D721Med (cell line): ENCODE results near the gene DGCR6.
"Not testable (repeated sequence)": the region's sequence is repeated elsewhere in the genome, so short reads cannot be mapped to it uniquely, and the experiment has no call there.

ENCODE experiments used
- DNase-seq: peaks from one replicate; pipeline ENCODE4 v3.0.0; 2011; ENCODE audit warnings: low spot score; ENCODE audit not compliant: insufficient read length
- FAIRE-seq: peaks from 2 replicates; lab custom pipeline; 2011; peaks lifted over from hg19 to GRCh38; lab: Jason Lieb, UNC
- TF ChIP-seq, protein P1 (sequence below): IDR thresholded peaks from 2 replicates; pipeline ENCODE4 v1.5.1; 2012; ENCODE audit warnings: mild to moderate bottlenecking, control low read depth; ENCODE audit not compliant: insufficient read depth; ENCODE audit errors: missing control alignments

Gene DGCR6

DNA sequence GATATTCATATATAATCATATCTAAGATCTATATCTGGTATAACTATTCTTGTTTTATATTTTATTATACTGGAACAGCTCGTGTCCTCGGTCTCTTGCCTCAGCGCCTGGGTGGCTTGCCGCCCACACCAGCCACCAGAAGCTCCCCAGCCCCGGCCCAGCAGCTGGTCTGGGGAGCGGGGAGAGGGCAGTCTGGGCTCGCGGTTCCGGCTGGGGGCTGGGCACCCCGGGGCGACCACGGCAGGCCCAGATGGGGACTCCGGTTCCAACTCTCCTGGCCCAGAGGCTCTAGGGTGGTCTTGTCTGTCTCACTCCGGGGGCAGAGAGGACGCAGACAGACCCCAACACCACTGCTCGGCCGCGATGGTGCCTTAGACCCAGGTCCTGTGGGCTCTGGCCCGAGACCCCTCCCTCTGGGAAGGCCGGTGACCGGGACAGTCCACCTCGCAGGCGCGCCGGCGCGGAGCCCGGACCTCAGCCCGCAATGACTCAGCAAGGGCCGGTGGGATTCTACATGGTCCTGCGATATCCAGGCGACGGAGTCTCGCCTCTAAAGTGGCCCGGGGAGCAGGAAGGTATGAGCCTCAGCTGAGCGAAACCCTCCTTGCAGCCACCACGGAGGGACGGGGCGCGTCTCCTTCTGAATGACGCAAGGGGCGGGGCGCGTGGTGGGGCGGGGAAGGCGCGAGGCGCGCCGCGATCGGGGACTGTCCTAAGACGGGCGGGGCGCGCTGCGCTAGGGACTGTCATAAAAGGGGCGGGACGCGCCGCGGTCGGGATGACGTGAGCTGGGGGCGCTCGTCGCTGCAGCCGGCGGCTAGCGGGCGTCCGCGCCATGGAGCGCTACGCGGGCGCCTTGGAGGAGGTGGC lies at the start of gene DGCR6:
TSS of gene DGCR6 (plus strand) at position 781 of the 870 bp plus-strand sequence. CDS start at position 836, 55 bp downstream.
- DNase-seq (no peak), FAIRE-seq (no peak)
- TF ChIP-seq, protein P1, sequence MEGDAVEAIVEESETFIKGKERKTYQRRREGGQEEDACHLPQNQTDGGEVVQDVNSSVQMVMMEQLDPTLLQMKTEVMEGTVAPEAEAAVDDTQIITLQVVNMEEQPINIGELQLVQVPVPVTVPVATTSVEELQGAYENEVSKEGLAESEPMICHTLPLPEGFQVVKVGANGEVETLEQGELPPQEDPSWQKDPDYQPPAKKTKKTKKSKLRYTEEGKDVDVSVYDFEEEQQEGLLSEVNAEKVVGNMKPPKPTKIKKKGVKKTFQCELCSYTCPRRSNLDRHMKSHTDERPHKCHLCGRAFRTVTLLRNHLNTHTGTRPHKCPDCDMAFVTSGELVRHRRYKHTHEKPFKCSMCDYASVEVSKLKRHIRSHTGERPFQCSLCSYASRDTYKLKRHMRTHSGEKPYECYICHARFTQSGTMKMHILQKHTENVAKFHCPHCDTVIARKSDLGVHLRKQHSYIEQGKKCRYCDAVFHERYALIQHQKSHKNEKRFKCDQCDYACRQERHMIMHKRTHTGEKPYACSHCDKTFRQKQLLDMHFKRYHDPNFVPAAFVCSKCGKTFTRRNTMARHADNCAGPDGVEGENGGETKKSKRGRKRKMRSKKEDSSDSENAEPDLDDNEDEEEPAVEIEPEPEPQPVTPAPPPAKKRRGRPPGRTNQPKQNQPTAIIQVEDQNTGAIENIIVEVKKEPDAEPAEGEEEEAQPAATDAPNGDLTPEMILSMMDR = no peak

DNA sequence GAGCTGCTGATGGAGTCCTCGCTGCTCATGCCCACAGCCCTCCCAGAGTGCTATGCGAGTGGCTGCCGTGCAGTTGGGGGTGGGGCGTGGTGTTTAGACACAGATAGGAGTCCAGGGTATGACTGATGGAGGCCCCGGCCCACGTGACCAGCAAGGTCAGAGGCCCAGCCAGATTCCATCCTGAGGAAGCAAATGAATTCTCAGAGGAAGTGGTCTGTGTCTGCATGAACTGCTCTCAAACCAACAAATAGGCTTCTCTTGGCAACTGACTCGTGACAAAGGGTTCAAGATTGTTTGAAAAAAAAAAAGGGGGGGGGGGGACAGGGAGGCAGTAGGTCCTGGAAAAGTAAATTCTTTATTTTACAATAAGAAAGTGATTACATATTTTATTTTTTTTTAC lies 46.8 kb upstream of the DGCR6 start:
- FAIRE-seq, DNase-seq: not testable (repeated sequence)

DNA sequence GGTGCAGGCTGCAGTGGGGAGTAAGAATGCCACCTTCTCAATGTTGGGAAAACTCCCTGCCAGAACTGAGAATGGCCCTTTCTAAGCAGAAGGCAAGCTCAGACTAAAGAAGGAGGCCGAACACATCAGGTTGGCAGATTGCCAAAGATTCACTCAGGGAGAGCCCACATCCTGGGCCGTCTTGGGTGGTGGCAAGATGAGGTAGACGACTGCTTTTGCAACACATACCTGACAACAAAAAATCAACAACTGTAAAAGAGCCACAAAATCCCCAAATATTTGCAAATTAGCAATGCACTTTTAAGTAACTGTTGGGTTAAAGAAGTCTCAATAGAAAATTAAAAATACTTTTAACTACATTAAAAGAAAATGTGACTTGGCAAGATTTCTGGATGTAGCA lies 24.9 kb upstream of the DGCR6 start:
- not testable (repeated sequence) for DNase-seq, FAIRE-seq

DNA sequence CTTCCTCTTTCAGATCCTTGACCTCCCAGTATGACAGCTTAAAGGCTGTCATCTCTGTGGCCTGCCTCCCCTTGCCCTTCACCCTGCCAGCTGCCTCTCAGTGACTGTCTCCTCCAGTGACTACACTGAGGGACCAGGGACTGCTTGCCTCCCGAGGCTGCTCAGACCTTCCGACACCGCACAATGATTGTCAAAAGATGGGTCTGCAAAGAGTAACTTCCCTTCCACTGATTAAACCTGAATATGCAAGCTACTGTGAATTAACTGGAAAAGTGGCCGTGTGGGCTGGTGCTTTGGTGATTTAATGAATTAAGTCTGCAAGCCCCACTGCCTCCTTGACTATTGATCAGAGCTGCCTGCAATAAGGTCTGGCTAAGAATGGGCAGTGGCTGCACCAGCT lies 21.7 kb upstream of the DGCR6 start:
- DNase-seq, FAIRE-seq: not testable (repeated sequence)

DNA sequence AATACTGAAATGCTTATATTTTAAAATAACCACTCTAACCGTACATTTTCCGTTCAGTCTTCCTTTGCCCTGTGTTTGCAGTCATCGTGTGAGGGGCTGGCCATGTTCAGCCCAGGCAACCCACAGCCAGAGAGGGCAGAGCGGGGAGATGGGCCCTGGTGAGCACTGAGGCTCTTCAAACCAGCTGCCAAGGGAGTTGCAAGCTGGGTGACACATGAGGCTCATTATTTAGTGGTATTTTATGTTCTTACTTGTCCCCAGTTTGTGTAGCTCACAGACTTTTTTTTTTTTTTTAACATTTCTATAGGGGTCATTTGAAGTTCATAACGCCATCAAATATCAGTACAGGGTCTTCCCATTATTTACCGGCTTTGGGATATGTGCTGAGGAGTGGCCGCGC lies 18.0 kb upstream of the DGCR6 start:
- TF ChIP-seq, protein P1 = no peak
- DNase-seq = no peak
- FAIRE-seq = no peak

DNA sequence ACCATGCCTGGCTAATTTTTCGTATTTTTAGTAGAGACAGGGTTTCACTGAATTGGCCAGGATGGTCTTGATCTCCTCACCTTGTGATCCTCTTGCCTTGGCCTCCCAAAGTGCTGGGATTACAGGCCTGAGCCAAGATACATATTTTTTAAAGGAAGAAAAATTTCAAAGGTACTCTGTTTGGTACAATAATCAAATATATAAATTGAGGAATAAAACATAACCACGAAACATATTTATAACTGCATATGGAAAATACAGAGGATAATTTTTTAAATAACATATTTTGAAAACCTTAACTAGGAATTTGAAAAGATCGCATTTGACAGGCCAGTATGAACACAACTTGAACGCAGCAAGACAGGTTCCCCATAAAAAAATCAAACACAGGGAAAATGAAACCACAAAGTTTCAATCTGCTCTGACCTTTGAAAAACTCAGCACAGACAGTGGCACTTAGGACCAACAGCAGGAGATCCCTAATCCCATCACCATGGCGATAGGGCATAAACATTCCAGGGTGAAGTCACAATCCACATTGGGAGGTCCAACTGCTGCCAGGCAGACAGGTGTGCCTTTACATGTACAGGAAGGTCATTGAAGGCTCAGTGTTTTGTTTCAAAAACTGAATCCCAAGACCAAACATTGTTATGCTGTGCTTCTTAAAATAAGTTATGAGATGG lies 15.5 kb upstream of the DGCR6 start:
- not testable (repeated sequence) for FAIRE-seq, DNase-seq

DNA sequence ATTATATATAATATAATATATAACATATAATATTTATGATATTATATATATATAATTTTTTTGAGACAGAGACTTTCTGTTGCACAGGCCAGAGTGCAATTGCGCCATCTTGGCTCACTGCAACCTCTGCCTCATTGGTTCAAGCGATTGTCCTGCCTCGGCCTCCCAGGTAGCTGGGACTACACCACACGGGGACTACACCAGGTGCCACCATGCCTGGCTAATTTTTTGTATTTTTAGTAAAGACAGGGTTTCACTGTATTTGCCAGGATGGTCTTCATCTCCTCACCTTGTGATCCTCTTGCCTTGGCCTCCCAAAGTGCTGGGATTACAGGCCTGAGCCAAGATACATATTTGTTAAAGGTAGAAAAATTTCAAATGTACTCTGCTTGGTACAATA lies 12.3 kb upstream of the DGCR6 start:
- DNase-seq, FAIRE-seq: not testable (repeated sequence)

DNA sequence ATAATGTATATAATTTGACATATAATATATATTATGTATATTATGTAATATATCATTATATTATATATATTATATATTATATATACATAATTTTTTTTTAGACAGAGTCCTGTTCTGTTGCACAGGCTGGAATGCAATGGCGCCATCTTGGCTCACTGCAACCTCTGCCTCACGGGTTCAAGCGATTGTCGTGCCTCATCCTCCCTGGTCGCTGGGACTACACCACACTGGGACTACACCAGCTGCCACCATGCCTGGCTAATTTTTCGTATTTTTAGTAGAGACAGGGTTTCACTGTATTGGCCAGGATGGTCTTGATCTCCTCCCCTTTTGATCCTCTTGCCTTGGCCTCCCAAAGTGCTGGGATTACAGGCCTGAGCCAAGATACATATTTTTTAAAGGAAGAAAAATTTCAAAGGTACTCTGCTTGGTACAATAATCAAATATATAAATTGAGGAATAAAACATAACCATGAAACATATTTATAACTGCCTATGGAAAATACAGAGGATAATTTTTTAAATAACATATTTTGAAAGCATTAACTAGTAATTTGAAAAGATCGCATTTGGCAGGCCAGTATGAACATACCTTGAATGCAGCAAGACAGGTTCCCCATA lies 10.0 kb upstream of the DGCR6 start:
- not testable (repeated sequence) for DNase-seq, FAIRE-seq

DNA sequence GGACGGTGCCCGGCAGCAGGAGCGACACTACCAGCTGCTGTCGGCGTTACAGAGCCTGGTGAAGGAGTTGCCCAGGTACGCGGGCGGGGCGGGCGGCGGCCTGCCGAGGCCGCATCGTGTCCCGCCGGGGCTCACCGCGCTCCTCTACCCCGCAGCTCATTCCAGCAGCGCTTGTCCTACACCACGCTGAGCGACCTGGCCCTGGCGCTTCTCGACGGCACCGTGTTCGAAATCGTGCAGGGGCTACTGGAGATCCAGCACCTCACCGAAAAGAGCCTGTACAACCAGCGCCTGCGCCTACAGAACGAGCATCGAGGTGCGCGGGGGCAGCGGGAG lies 258 bp downstream of the DGCR6 start:
- not testable (repeated sequence) for FAIRE-seq

DNA sequence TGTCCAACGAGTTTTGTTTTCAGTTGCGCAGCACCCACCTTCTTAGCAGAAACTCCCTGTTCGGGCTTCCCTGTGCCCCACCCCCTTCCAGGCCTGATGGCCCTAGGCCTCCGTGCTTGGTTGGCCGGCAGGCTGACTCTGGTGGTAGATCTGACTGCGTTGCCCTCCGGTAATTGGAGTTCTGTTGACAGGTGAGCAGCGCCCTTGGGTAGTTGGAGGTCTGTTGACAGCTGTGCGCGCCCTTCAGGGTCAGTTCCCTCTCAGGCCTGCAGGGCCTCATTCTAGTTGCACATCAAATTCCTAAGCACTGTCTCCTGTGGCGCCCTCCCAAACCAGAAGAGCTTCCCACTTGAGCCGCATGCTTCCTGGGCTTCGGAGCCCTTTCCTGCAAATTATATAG lies 776 bp downstream of the DGCR6 start:
- DNase-seq (no peak), FAIRE-seq (no peak)
- TF ChIP-seq, protein P1 = no peak

More for the DNA sequence above, 258 bp downstream of the DGCR6 start:
- not testable (repeated sequence) for DNase-seq

DNA sequence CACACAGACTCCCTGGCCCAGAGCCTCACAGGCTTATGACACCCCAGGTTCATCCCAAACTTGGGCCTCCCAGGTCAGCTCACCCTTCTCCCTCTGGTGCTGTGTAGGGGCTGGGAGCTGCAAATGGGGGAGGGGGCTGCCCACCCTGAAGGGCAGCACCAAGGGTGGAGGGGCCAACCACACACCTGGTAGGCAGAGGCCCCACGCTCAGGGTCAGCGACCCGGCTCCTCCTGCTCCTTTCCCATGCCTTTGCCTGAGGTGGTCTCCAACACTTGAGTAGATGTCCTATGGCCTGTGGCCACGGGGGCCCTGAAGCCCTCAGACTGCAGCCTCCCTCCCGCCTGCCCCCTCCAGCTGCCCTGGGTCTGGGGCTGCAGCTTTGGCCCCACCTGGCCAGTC lies 3.4 kb downstream of the DGCR6 start:
- no peak for FAIRE-seq
- TF ChIP-seq, protein P1 = no peak
- no peak for DNase-seq

DNA sequence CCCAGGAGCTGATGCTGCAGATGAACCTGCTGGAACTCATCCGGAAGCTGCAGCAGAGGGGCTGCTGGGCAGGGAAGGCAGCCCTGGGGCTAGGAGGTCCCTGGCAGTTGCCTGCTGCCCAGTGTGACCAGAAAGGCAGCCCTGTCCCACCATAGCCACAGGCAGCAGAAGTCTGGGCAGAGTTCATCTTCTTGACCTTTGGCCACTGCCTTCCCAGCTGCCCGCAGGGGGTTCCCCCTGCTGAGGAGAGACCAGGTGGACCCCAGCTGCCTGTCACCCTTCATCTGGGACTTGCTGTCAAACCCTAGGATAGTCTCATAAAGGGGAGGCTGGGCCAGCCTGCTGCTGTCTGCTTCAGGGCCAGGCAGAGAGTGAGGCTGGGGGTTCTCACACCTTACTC lies 5.4 kb downstream of the DGCR6 start:
- DNase-seq, FAIRE-seq: not testable (repeated sequence)

DNA sequence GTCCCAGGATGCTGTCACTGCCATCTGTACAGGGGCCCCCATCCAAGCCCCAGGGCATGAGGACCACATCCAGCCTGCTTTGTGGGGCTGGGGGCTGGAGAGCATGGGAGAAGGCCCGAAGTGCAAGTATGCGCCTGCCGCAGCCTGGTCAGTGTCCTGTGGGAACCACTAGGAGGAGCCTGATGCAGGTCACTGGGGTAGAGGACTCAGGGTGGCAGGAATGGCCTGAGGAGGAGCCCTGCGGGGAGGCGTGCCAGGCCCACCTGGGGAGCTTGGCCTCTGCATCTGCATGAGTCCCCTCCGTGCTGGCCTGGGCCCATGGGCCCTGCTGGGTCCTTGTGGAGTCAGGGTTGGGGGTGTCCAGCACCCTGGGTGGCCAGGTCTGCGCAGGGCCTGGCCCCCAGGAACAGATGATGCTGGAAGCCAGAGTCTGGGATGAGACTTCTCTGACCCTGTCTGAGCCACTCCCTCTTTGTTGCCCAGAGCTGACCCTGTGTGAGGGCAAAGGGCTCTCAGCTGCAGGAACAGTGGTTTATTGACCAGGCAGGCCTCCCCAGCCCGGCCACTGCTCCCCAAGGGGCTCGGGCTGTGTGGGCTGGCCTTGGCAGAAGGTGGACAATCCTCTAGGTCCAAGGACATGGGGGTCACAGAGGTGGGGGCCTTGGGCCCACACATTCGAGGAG lies 6.3 kb downstream of the DGCR6 start:
- not testable (repeated sequence) for DNase-seq, FAIRE-seq

DNA sequence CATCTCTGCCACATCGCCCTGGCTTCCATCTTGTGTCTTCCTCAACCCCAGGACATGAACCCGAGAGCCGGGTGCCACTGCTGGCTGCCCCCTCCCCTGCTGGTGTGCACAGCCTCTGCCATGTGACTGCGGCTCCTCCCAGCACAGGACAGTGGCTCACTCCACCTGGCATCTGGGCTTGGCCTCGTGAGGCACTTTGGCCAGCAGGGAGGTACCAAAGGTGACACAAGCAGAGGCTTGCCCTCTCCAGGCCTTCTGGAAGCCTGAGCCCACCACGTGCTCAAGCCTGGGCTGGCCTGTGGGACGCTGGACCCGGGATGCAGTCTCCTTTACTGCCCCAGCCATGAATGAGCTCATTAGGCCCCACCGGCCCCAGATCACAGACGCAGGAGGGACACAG lies 8.4 kb downstream of the DGCR6 start:
- not testable (repeated sequence) for FAIRE-seq, DNase-seq
